NB4 (cell line): ENCODE measurements around the gene WDR7.

Experiments used
- DNase-seq: peaks from one replicate; pipeline ENCODE4 v3.0.0; 2010; ENCODE audit warnings: low read depth
- H3K4me3 ChIP-seq: one replicate; pipeline ENCODE4 v1.5.1; 2011; ENCODE audit warnings: mild to moderate bottlenecking, low read depth, low read length, moderate library complexity
- CTCF ChIP-seq: IDR thresholded peaks from one replicate; pipeline ENCODE4 v1.5.1; 2012; ENCODE audit warnings: low read depth, low read length
- MYC ChIP-seq: IDR thresholded peaks from 2 replicates; pipeline ENCODE4 v1.6.1; 2011; ENCODE audit warnings: low read depth, low read length
- POLR2A ChIP-seq: IDR thresholded peaks from 2 replicates; pipeline ENCODE4 v1.6.1; 2011; ENCODE audit warnings: mild to moderate bottlenecking; ENCODE audit not compliant: insufficient read length; ENCODE audit errors: extremely low read depth
- TF ChIP-seq, protein P1 (sequence below): IDR thresholded peaks from 2 replicates; pipeline ENCODE4 v1.6.1; 2011; ENCODE audit warnings: low read depth, low read length

Gene WDR7

DNA sequence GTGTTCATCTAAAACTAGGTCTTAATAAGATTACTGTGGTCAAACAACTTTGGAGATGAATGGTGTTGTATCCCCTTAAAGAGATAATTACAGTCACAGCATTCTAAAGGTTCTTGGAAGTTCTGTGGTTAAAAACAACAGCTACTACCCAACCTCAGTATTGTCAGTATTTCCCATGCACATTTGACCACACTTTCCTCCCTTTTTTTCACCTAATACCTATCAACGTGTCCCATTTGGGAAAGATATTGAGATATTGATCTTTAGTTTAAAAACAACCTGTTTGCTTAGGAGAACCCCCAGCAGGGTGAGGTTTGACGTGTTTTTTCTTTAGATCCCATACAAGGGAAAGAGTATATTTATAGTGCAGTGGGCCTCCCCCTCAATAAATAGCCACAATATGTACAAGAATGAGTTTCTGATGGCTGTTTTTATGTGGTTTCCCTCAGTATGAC lies 65.6 kb downstream of the WDR7 start:
- DNase-seq = no peak
- TF ChIP-seq MYC (no peak), POLR2A (no peak), CTCF (no peak)
- TF ChIP-seq, protein P1, sequence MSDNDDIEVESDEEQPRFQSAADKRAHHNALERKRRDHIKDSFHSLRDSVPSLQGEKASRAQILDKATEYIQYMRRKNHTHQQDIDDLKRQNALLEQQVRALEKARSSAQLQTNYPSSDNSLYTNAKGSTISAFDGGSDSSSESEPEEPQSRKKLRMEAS = no peak
- H3K4me3 ChIP-seq = no peak overlapping the region

DNA sequence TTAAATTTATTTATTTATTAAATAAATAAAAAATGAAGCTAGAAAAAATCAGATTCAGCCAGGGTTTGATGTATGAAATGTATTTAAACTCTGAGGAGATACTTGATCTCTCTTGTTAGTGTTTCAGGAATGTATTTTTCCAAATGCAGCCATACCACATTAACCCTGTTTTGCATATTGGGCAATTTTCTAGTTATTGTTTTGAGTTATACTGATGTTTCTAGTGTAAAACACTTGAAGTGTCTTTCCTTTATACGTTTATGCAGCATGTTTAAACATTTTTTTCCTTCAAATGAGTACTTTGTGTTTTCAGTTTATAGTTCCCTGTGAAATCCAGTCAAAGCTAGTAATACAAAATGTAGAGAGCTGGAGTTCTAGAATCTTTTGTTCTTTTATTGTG lies 69.9 kb downstream of the WDR7 start:
- no peak for DNase-seq
- no peak for TF ChIP-seq CTCF
- TF ChIP-seq MYC = no peak
- TF ChIP-seq, protein P1 = no peak
- no peak for TF ChIP-seq POLR2A
- no peak overlapping the region for H3K4me3 ChIP-seq

DNA sequence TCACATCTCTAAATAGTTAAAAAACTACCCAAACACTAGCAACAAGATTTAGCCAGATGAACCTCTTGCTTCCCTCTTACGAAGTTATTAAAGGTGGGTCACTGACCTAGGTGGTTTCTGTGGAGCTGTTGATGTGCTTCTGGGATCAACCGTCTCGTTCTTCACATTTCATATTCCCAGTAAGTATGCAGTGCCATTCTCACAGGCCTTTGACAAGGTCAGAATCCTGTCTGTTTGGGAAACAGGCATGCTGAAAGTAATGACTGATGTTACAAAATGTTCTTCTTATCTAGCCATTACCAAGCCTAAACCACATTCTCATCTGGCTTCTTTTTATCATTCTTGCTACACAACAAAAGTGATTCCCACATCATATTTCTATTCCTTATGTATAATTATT lies 70.3 kb downstream of the WDR7 start:
- TF ChIP-seq, protein P1 = no peak
- TF ChIP-seq POLR2A = no peak
- no peak for TF ChIP-seq CTCF
- TF ChIP-seq MYC = no peak
- no peak overlapping the region for H3K4me3 ChIP-seq
- DNase-seq = no peak

GRCh38 chr18:56722518-56722917 lies 71.4 kb downstream of the WDR7 start:
- no peak overlapping the region for H3K4me3 ChIP-seq
- DNase-seq = no peak
- TF ChIP-seq, protein P1 = no peak
- TF ChIP-seq POLR2A (no peak), CTCF (no peak), MYC (no peak)

DNA sequence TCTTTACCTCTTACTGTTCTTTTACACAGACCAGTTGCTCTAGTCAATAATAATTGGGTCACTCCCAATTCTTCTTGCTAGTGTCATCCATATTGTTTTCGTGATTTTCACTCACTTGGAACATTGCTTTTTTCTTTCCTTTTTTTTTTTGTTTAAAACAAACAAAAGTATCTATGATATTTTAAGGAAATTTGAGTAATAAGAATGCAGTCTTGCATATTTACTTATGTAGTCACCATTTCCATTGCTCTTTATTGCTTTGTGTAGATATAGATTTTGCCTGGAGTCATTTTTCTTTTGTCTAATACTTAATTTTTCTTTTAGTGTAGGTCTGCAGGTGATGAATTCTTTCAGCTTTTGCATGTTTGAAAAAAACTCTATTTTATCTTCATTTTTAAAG lies 71.9 kb downstream of the WDR7 start:
- DNase-seq = no peak
- TF ChIP-seq POLR2A (no peak), MYC (no peak), CTCF (no peak)
- TF ChIP-seq, protein P1 = no peak
- no peak overlapping the region for H3K4me3 ChIP-seq

DNA sequence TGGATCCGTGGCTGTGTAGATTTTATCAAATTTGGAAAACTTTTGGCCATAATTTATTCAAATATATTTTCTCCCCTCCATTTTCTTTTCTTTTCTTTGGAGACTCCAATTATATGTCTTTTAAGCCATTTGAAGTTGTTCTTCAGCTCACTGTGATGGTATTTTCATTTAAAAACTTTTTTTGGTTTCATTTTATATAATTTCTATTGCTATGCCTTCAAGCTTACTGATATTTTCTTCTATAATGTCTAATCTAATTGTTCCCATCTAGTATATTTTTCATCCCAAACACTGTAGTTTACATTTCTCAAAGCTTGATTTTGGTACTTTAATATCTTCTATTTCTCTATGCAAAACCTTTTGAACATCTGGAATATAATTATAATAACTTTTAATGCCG lies 72.5 kb downstream of the WDR7 start:
- TF ChIP-seq, protein P1 = no peak
- TF ChIP-seq MYC (no peak), POLR2A (no peak), CTCF (no peak)
- no peak overlapping the region for H3K4me3 ChIP-seq
- no peak for DNase-seq
